Keratinocyte (primary cell): ENCODE data around the gene KLHL29. TPM values are rescaled to one million over a fixed set of nuclear protein-coding genes. Genes with fewer than 3 reads are reported as not detected.

Source experiments
- DNase-seq: peaks from one replicate; pipeline ENCODE4 v3.0.0-alpha.2; 2011; ENCODE audit warnings: low read depth, missing footprints, low spot score
- FAIRE-seq: peaks from 2 replicates; lab custom pipeline; 2011; peaks lifted over from hg19 to GRCh38; lab: Jason Lieb, UNC
- H2AFZ ChIP-seq: 2 replicates; pipeline ENCODE4 v1.6.0; 2012; ENCODE audit warnings: low read length, control low read depth, inconsistent platforms; ENCODE audit not compliant: control insufficient read depth
- H3K27ac ChIP-seq: 2 replicates; pipeline ENCODE4 v1.5.1; 2011; ENCODE audit warnings: low read length; ENCODE audit not compliant: control insufficient read depth, insufficient read depth
- H3K27me3 ChIP-seq: 3 replicates; pipeline ENCODE4 v1.6.0; 2011; ENCODE audit warnings: low read length; ENCODE audit not compliant: control insufficient read depth, insufficient read depth; ENCODE audit errors: extremely low read depth
- H3K36me3 ChIP-seq, 2 experiments: 2 replicates in 1 of 2; 3 replicates in 1 of 2; pipeline ENCODE4 v1.5.1; 2011; ENCODE audit warnings: low read length in 2 of 2, mild to moderate bottlenecking in 1 of 2; ENCODE audit not compliant: control insufficient read depth in 2 of 2, insufficient read depth in 2 of 2; ENCODE audit errors: extremely low read depth in 1 of 2
- H3K4me1 ChIP-seq: 3 replicates; pipeline ENCODE4 v1.5.1; 2011; ENCODE audit warnings: low read length; ENCODE audit not compliant: control insufficient read depth, insufficient read depth; ENCODE audit errors: extremely low read depth
- H3K4me2 ChIP-seq: 3 replicates; pipeline ENCODE4 v1.6.0; 2011; ENCODE audit warnings: low read depth, low read length; ENCODE audit not compliant: control insufficient read depth, insufficient read depth; ENCODE audit errors: extremely low read depth
- H3K4me3 ChIP-seq, 3 experiments: fragments of 200-600 bp in 1 of 3; sonication (generic) in 1 of 3; 2 replicates in 2 of 3; 3 replicates in 1 of 3; pipeline ENCODE4 v1.5.1; 2011 to 2016; ENCODE audit warnings: low read length in 3 of 3, mild to moderate bottlenecking in 3 of 3, control low read depth in 2 of 3, inconsistent platforms in 1 of 3, low read depth in 1 of 3, mixed read lengths in 1 of 3, mixed run types in 1 of 3, moderate library complexity in 1 of 3; ENCODE audit not compliant: control insufficient read depth in 2 of 3, insufficient read depth in 2 of 3; ENCODE audit errors: extremely low read depth in 1 of 3
- H3K79me2 ChIP-seq: 2 replicates; pipeline ENCODE4 v1.6.0; 2012; ENCODE audit warnings: low read length; ENCODE audit not compliant: control insufficient read depth, insufficient read depth
- H3K9ac ChIP-seq: 3 replicates; pipeline ENCODE4 v1.6.0; 2011; ENCODE audit warnings: low read length; ENCODE audit not compliant: control insufficient read depth, insufficient read depth; ENCODE audit errors: extremely low read depth
- H3K9me1 ChIP-seq: 3 replicates; pipeline ENCODE4 v1.6.0; 2011; ENCODE audit warnings: low read length; ENCODE audit not compliant: control insufficient read depth, insufficient read depth; ENCODE audit errors: extremely low read depth
- H3K9me3 ChIP-seq: 2 replicates; pipeline ENCODE4 v1.5.1; 2012; ENCODE audit warnings: low read depth, low read length; ENCODE audit not compliant: control insufficient read depth
- H4K20me1 ChIP-seq: 3 replicates; pipeline ENCODE4 v1.6.0; 2011; ENCODE audit warnings: low read length; ENCODE audit not compliant: control insufficient read depth, insufficient read depth; ENCODE audit errors: extremely low read depth
- EZH2 ChIP-seq: IDR thresholded peaks from one replicate; pipeline ENCODE4 v1.6.1; 2012; ENCODE audit warnings: inconsistent platforms, mild to moderate bottlenecking, low read length, moderate library complexity
- dilution Hi-C: fragments of 300-500 bp; cut with MboI; formaldehyde crosslinking; loops from one replicate; pipeline ENCODE4 v1.7.0; 2020; ENCODE audit warnings: low sequenced_read_pairs; ENCODE audit not compliant: extremely low pct_ligation_motif_present
- polyA plus RNA-seq, 5 experiments: library from polyadenylated mRNA; depleted of rRNA in 3 of 5; stranded (reverse) in 3 of 5; stranded (forward) in 1 of 5; unstranded in 1 of 5; fragments of >200 nt; gene quantifications; 1 replicate in 1 of 5; 2 replicates in 3 of 5; 3 replicates in 1 of 5; pipeline versions ENCODE4 v1.2.1 to v1.2.3, GENCODE V29; 2011 to 2012; ENCODE audit warnings: missing spikeins in 2 of 5, low read depth in 1 of 5, low replicate concordance in 1 of 5
- TF ChIP-seq, protein P1 (sequence below), 3 experiments: IDR thresholded peaks in 1 of 3; conservative IDR thresholded peaks in 1 of 3; optimal IDR thresholded peaks in 1 of 3; 2 replicates in 2 of 3; 3 replicates in 1 of 3; pipeline versions ENCODE3 to v1.5.1; 2011; ENCODE audit warnings: low read length in 3 of 3, mild to moderate bottlenecking in 3 of 3, moderate library complexity in 2 of 3, control low read depth in 1 of 3, inconsistent platforms in 1 of 3; ENCODE audit not compliant: insufficient read depth in 2 of 3; ENCODE audit errors: extremely low read depth in 1 of 3

The KLHL29 gene
- polyA plus RNA-seq, 1 donor (not counting 4 experiments of a cell fraction or from before 2014, with no cell fraction given), result 4.7 TPM

DNA sequence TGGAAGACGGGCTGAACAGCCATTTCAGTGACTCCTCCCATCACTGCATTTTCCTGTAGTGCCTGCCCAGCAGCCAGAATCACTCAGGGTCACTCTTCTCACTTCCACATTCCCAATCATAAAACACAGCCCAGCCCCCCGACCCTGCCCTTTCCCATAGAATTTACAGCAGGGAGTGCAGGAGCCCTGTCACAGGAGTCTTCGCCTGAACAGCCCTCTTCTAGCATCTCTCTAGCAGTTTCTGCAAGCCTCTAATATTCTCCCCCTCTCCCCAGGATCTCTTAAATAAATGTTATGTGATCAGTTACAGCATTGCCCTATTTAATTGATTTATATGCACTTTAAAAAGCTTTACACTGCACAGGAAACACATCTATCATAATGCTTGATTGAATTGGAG lies 42.9 kb upstream of the KLHL29 start:
- Histone ChIP-seq H3K36me3 (no peaks in the 10 kb centered on the region), H3K9me3 (no peaks in the 10 kb centered on the region), H2AFZ (no peak overlapping the region), H3K79me2 (no peaks in the 10 kb centered on the region), H3K4me3 (no peak overlapping the region), H3K9ac (no peak overlapping the region), H4K20me1 (no peaks in the 10 kb centered on the region), H3K27ac (no peak overlapping the region), H3K27me3 (peaks cover 18% of the 10 kb centered on the region), H3K4me2 (no peak overlapping the region), H3K9me1 (no peaks in the 10 kb centered on the region), H3K4me1 (no peaks in the 10 kb centered on the region)
- no peak for DNase-seq
- TF ChIP-seq EZH2, result no peak
- TF ChIP-seq, protein P1, sequence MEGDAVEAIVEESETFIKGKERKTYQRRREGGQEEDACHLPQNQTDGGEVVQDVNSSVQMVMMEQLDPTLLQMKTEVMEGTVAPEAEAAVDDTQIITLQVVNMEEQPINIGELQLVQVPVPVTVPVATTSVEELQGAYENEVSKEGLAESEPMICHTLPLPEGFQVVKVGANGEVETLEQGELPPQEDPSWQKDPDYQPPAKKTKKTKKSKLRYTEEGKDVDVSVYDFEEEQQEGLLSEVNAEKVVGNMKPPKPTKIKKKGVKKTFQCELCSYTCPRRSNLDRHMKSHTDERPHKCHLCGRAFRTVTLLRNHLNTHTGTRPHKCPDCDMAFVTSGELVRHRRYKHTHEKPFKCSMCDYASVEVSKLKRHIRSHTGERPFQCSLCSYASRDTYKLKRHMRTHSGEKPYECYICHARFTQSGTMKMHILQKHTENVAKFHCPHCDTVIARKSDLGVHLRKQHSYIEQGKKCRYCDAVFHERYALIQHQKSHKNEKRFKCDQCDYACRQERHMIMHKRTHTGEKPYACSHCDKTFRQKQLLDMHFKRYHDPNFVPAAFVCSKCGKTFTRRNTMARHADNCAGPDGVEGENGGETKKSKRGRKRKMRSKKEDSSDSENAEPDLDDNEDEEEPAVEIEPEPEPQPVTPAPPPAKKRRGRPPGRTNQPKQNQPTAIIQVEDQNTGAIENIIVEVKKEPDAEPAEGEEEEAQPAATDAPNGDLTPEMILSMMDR (optimal IDR thresholded peaks at IDR 0.05 in 1 of 3, IDR thresholded peaks at IDR 0.05 in 1 of 3, conservative IDR thresholded peaks at IDR 0.05 in 1 of 3; ENCODE audit: extremely low read depth in 1 of 3, insufficient read depth in 2 of 3, low read length in 3 of 3), result no peak
- no peak for FAIRE-seq
- dilution Hi-C loops, result no loop called here

DNA sequence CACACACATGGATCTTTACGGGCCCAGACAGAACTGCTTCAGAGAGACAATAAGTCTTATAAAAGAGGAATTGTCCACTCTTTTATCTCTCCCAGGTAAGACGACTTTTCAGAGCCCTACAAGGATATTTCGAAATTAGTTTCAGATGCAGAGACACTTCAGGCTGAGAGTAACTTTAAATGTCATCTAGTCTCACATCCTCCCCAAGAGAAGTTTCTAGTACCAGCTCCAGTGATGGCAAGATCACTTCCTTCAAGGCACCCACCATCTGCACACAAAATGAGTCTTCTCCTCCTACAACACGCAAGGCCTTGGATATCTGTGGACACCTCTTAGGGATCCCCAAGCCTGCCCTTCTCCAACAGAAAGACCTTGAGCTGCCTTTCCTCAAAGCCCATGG lies 39.0 kb upstream of the KLHL29 start:
- dilution Hi-C loops, result no loop called here
- no peaks in the 10 kb centered on the region for H3K79me2 ChIP-seq
- DNase-seq (no peak), FAIRE-seq (no peak)
- H4K20me1 ChIP-seq, result no peaks in the 10 kb centered on the region
- H2AFZ ChIP-seq, result no peak overlapping the region
- no peaks in the 10 kb centered on the region for H3K9me1 ChIP-seq
- TF ChIP-seq, protein P1 (optimal IDR thresholded peaks at IDR 0.05 in 1 of 3, IDR thresholded peaks at IDR 0.05 in 1 of 3, conservative IDR thresholded peaks at IDR 0.05 in 1 of 3; ENCODE audit: extremely low read depth in 1 of 3, insufficient read depth in 2 of 3, low read length in 3 of 3), result no peak
- no peak for TF ChIP-seq EZH2
- no peak overlapping the region for H3K4me3 ChIP-seq
- no peak overlapping the region for H3K4me2 ChIP-seq
- no peak overlapping the region for H3K27ac ChIP-seq
- H3K36me3 ChIP-seq, result no peaks in the 10 kb centered on the region
- H3K9ac ChIP-seq, result no peak overlapping the region
- peaks cover 12% of the 10 kb centered on the region for H3K27me3 ChIP-seq
- H3K9me3 ChIP-seq, result no peaks in the 10 kb centered on the region
- H3K4me1 ChIP-seq, result no peaks in the 10 kb centered on the region
